CD4-positive, alpha-beta T cell treated with Interferon alpha-2 for 1 hour (primary cell): ENCODE results near the gene SPATA2L.
A peak's percentile ranks its signal among the peaks of the same experiment; 100 is the strongest.

Experiments
- DNase-seq, 2 donors: peaks; one replicate each; pipeline ENCODE4 v3.0.0-alpha.2; 2020 to 2022

Gene SPATA2L, protein sequence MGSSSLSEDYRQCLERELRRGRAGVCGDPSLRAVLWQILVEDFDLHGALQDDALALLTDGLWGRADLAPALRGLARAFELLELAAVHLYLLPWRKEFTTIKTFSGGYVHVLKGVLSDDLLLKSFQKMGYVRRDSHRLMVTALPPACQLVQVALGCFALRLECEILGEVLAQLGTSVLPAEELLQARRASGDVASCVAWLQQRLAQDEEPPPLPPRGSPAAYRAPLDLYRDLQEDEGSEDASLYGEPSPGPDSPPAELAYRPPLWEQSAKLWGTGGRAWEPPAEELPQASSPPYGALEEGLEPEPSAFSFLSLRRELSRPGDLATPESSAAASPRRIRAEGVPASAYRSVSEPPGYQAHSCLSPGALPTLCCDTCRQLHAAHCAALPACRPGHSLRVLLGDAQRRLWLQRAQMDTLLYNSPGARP

DNA sequence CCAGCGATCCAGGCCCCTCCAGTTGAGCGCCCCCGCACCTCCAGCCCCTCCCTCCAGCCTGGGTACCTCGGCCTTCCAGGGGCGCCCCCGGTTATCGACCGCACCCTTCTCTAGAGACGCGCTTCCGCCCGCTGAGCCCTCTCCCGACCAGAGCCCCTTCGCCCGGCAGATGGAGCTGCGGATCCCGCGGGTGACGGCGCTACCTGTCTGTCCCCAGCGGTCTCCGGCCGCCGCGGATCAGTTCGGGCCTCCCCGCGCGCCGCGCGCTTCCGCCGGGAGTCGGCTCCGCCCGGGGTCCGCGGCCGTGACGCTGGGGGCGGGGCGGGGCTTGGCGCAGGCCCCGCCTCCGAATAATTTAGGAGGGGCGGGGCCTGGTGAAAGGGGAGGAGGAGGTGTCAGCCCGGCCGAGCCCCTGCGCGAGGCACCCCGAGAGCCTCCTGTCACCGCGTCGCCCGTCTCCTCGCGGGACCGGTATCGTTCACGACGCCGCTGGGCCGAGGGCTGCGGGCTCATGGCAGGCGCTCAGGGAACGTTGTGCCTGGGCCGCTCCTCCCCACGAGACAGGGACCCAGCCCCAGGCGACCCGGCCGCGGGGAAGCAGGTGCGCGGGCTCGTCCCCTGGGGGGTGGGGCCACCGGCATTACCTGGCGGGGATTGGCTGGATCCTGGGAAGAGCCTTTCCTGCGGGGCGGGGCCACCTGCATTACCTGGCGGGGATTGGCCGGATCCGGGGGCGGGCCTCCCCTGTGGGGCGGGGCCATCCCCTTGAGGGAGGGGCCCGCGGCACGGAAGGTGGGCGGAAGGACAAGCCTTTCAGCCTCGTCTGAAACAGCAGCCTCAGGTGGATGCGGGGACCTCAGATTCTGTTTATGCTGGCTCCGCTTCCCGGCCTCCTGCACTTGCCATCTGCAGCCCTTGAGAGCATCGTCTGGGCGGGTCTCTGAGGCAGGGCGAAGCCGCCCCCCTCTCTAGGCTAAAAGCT is at the start of gene SPATA2L:
Gene SPATA2L (minus strand): TSS at position 281 of the 982 bp plus-strand sequence. CDS start 473 bp downstream, outside the sequence.
- DNase-seq, result peak; percentile 97 to 98

DNA sequence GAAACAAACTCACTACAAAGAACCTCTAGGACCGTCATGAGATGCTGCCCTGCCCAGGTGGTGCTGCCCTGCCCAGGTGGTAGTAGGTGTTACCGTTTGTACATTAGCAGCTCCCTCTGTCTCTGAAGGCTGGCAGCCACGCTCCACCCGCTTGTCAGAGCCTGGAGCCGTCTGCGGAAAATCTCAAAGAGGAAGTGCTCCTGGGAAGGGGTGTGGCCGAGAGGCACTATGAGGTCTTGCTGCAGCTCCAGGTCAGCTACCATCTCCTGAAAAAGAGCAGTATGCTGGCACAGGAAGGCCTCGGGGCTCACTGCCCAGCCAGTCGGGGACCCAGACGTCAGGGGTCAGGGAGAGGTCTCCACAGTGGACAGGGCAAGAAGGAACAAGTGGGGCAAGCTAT is 48.1 kb upstream of the SPATA2L start:
- peak in 1 of 2 donors; percentile 39 for DNase-seq

DNA sequence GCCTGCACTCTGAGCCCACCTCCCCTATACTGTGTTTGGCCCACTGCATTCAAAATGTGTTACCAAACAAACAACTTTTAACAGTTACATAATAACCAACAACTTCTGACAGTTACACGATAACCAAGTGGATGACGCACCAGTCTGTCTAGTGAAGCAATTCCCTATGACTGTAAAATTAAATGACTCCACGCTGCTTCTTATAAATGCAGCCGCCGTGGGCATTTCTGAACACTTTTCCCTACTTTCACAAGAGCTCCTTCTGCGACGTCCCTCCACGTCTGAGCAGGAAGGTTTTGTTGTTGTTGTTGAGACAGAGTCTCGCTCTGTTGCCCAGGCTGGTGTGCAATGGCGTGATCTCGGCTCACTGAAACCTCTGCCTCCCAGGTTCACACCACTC is 47.4 kb upstream of the SPATA2L start:
- DNase-seq, result no peak

DNA sequence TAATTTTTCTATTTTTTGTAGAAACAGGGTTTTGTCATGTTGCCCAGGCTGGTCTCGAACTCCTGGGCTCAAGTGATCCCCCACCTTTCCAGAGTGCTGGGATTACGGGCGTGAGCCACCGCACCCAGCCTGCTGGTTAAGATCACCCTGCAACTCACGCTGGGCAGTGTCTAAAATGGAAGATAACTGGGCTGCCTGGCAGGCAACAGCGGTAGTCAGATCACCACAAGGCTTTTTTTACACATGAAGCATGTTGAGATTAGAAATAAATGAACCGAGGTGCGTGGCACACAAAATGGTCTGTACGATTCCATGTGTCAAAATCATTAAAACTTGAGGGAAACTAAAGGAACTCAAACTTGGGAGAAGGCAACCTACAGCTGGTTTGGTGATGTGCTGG is 46.6 kb upstream of the SPATA2L start:
- DNase-seq, result no peak

DNA sequence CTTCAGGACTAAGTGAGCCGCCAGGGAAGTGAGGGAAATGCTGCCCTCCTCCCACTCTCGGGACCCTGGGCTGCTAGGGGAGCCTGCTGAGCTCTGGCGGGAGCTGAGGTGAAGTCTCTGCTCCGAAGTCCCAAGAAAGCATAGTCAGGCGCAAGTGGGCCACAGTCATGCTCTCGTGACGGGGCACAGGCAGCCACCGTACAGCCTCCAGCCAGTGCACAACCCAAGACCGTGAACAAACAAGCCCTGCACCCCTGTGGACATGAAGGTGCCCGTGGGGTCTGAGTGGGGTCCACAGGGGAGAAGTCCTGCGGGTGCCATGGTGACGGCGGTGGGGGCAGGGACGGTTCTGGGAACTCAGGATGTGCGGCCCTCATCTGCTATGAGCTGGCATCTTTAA is 44.5 kb upstream of the SPATA2L start:
- DNase-seq, result no peak

DNA sequence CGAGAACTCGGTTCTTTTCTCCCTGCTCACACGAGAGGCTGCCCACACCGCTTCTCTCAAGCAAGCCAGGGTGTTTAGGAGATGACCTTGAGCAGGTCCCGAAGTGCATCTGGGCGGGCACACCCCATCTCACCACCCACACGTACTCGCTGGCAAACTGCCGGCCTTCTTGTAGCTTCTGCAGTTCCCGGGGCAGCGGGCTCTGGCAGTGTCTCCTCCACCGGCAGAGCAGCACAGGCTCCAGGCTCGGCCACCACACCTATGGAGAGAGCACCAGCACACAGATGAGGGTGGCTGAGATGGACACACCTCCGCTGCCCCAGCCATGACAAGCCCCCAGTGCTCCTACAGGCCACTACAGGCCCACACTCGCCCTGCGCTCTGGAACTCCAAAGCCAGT is 43.3 kb upstream of the SPATA2L start:
- no peak for DNase-seq

DNA sequence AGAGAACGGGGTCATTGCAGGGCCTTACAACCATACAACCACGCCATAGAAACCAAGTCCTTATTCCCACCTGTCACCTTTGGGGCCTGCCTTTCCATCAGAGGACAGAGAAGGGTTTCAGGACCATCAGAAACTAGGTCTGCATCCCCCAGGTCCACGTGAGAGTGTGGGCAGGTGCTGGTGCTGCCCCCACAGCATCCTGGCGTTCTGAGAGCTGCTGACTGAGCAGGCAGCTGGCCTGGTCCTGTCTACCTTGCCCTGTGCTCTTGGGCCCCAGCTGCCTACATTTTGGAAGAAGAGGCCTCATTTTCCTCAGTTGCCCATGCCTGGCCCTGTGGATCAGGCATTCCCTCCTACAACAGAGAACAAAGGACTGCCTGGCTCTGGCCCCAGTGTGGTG is 41.4 kb upstream of the SPATA2L start:
- no peak for DNase-seq

DNA sequence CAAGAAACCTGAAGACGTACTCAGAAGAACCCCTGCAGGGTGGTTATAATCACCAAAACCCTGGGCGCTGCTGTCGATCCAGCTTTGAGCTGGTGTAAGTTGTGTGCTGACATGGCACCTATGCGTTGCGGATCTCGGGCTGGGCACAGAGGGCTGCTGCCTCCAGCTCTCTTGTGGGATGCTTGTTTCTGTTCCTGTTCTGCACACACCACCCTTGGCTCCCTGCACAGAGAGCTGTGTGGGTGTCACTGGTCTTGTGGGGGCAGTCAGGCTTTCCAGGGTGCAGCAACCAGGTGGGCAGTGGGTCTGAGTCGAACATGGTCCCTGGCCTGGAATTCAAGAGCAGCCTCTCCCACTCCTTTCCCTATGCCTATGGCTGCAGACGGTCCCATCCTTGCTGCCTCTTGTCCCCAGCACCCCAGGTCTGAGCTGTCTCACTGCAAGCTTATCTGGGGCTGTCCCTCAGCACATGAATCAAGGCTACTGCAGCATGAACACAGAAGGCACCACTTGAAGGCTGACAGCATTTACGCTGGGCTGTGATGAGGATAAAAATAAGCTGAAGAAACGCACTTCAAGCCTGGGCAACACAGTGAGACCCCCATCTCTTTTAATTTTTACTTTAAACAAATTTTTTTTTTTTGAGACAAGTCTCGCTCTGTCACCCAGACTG is 40.0 kb upstream of the SPATA2L start:
- DNase-seq, result no peak

DNA sequence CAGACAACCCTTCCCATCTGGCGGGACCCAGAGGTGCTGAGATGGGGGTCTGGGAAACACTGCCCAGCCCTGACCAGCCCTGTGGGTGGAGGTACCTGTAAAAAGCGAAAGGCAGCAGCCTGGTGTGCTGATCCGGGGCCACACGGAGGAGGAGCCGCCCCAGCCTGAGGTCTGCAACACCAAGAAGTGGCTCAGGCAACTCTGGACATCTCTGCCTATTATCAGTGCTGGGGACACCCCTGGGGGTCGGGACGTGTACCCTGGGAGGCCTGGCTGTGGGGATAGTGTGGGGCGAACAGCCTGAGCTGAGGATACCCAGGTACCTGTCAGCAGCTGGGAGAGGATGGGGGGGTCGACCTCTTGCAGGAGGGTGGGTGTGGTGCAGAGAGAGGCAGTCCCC is 37.9 kb upstream of the SPATA2L start:
- no peak for DNase-seq

DNA sequence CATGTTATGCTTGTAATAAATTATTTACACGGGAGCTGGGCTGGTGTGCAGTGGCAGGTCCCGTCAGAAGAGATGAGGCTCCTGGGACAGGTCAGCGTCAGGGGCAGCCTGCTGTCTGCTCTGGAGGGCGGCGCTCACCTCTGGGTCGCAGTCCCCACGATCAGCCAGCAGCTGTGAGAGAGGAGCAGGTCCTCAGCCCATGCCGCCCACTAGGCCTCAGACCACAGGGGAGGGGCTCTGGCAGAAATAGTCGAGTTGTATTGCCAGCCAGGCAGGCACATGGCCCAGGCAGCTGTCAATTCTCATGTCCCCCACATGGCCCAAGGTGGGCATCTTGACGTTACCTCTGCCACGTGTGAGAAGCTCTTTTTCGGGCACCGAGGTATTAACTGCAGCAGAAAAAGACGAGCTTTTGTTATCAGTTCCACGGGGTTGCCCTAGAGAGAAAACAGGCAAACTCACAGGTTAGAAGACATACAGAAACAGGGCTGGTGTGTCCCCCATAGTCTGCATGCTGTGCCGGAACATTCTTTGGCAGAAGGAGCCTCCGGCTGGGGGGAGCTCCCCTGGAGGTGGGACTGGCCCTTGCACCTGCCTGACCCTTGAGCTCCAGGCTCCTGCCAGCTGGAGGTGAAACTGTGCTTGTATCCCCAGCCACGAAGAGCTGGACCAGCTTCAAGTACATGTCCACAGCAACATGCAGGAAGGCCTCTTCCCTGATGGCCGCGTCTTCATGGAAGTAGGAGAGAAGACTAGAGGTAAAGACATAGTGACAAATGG is 37.2 kb upstream of the SPATA2L start:
- DNase-seq, result no peak

DNA sequence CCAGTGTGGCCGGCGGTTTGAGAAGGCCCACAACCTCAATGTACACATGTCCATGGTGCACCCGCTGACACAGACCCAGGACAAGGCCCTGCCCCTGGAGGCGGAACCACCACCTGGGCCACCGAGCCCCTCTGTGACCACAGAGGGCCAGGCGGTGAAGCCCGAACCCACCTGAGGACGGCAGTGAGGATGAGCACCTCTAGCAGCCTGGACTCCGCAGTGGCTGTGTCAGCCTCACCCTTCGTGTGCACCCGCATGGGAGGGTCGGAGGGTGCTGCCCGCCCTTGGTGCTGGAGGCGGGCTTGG is 36.5 kb upstream of the SPATA2L start:
- no peak for DNase-seq

DNA sequence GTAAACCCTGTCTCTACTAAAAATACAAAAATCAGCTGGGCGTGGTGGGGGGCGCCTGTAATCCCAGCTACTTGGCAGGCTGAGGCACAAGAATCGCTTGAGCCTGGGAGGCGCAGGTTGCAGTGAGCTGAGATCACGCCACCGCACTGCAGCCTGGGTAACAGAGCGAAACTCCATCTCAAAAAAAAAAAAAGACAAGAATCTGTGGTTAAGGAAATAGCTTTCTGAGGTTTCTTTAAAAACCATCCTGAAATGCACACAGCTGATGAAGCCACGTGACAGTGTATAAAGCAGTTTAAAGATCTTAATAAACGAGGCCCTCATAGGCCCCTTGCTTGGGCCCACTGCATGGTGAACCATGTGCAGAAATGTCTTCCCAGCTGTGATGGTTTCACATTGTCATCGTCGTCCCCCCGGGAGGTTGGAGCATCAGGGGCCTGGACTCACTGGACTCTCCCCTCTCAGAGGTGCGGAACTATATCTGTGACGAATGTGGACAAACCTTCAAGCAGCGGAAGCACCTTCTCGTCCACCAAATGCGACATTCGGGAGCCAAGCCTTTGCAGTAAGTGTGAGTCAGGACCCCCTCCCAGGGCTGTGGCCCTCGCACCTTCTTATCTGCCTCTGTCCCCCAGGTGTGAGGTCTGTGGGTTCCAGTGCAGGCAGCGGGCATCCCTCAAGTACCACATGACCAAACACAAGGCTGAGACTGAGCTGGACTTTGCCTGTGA is 36.0 kb upstream of the SPATA2L start:
- DNase-seq, result peak; percentile 18 to 70

DNA sequence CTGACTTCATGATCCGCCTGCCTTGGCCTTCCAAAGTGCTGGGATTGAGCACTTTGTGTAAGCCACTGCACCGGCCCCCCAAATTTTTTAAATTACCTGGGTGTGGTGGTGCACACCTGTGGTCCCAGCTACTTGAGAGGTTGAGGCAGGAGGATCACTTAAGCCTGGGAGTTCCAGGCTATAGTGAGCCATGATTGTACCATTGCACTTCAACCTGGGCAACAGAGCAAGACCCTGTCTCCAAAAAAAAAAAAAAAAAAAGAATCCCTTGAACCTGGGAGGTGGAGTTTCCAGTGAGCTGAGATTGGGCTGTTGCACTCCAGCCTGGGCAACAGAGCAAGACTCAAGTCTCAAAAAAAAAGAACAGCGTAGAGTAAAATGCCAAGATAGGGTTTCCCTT is 35.0 kb upstream of the SPATA2L start:
- DNase-seq, result no peak

DNA sequence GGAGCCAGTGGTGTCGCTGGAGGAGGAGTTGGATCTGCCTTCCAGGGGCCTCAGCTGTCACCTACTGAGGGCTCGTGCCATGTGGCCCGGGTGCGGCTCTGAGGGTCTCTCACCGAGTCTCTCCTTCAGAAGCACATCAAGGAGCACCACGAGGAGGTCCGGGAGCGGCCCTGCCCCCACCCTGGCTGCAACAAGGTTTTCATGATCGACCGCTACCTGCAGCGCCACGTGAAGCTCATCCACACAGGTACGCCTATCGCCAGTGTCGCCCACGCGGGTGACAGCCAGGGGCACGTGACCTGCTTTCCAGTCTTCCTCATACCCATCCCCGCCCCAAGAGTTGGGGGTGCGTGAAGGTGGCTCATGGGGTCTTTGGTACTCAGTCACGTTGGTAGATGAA is 32.3 kb upstream of the SPATA2L start:
- no peak for DNase-seq

DNA sequence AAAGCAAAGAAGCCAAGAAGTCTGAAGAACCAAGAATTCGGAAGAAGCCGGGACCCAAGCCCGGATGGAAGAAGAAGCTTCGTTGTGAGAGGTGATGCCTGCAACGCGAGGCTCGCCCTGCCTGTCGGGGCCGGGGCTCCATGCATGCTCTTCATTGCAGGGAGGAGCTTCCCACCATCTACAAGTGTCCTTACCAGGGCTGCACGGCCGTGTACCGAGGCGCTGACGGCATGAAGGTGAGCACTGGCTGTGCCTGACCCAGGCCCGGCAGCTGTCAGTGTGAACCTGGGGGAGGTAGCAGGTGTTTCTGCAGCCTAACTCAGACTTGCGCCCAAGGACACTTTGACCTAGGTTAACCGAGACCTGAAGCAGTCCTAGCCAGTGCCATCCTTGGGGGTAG is 31.8 kb upstream of the SPATA2L start:
- no peak for DNase-seq

DNA sequence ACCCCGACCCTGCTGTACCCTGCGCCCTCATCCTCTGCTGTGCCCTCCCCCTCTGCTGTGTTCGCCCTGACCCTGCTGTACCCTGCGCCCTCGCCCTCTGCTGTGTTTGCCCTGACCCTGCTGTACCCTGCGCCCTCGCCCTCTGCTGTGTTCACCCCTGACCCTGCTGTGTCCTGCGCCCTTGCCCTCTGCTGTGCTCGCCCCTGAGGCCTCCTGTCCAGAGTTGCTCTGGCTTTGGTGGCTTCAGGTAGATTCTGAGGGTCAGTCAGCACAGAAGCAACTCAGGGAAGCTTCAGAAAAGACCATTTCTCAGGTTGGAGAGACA is 31.4 kb upstream of the SPATA2L start:
- DNase-seq, result no peak

DNA sequence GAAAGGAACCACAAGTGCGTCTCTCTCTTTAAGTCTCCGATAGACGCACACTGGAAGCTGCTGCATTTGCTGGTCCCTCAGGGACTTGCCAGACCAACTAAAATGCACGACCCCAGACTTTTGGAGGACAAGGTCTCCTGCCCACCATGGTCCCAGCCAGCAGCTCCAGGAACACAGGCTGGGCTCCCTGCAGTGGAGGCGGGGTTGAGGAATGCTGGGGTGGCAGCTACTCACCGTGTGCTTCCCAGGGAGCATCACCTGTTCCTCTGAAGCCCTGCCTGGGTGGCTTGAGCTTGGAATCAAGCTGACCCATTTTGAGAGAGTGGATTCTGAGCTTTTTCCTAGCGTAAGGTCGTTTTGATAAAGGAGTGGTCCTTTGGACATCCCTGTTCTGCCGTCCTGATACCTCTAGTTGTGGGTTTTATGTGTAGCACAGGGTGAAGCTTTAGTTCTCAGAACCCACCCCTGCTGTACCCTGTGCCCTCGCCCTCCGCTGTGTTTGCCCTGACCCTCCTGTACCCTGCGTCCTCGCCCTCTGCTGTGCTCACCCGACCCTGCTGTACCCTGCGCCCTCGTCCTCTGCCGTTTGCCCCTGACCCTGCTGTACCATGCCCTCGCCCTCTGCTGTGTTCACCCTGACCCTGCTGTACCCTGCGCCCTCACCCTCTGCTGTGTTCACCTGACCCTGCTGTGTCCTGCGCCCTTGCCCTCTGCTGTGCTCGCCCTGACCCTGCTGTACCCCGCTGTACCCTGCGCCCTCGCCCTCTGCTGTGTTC is 30.8 kb upstream of the SPATA2L start:
- no peak for DNase-seq

DNA sequence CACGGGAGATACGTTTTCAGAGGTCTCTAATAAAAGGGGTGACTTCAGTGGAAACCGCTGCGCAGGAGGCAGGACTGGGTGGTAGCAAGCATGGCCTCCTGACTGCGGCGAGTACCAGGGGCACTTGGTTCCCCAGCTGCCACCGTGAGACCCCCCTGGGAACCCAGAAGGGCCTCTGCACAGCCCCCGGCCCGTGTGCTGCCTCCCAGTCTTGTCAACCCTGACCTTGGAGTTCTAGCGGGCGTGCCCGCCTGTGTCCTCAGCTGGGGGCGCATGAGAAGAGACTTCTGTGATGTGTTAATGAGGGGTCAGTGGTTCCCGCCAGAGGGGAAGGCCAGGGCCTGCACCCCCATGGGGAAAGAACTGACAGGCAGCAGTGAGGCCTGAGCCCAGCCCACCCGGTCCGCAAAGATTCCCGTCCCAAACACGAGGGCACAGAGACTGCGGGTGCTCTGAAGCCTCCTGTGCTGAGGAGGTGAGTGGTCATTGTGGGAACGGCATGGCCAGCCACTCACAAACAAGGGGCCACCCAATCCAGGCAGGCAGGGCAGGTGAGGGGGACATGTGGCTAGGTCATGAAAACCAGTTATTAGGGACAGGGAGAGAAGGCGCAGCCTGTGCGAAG is 29.2 kb upstream of the SPATA2L start:
- no peak for DNase-seq

DNA sequence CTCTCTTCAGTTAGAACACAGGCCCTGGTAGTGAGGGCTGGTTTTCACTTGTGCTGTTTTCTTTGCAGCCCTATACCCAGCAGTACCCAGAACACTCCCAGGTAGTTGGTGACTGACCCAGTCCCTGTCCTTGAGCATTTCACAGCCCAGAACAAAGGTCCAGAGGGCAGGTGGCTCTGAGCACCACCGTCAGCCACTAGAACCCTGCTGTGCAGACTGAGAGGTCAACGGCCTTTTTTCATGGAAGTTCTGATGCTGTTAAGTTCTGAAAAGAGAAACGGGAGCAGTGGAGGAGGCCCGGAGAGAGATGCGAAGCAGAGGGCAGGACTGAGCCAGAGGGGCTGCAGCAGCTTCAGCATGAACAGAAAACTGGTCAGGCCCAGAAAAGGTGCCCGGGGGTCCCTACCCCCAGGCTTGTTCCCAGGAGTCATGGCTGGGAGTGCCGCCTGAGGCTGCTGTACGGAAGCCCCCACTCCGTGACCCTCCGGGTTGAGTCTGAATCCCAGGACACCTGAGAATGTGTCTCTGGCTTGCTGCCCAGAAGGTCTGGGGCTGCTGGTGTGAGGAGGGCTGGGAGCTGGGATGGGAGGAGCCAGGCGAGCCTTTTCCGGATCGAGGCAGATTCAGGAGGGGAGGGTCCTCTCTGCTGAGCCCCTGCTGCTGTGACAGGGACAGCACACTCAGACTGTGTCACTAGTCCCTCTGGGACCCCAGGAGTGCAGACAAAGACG is 28.5 kb upstream of the SPATA2L start:
- no peak for DNase-seq

DNA sequence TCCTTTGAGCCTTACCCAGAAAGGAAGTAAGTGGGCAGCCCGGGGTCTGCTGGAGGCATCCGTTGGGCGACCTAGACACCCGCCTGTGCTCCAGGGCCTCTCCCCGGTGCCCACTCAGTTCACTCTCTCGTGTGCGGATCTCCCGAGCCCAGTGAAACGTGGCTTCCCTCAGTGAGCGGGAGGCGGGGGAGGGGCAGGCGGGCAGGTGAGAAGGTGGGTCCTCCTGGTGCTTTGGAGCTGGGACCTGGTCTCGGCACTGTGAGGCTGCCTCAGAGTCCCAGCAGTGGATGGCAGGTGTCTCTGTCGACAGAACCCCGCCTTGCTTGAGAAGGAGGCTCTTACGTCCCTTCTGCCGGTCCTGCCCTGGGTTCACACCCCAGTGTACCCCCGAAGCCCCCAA is 27.8 kb upstream of the SPATA2L start:
- DNase-seq, result no peak
